Nephron (organoid): ENCODE results near the gene KCTD3.

Experiments used
- H3K27ac Mint-ChIP-seq, 3 experiments: 2 replicates each; pipeline ENCODE4 v1.8.0; 2020; ENCODE audit warnings: mixed read lengths in 3 of 3, mild to moderate bottlenecking in 2 of 3, moderate library complexity in 1 of 3
- H3K27me3 Mint-ChIP-seq: 2 replicates; pipeline ENCODE4 v1.8.0; 2021; ENCODE audit warnings: low read depth, mild to moderate bottlenecking, moderate library complexity, mixed read lengths
- H3K36me3 Mint-ChIP-seq: 2 replicates; pipeline ENCODE4 v1.8.0; 2020; ENCODE audit warnings: low read depth, mixed read lengths
- H3K4me1 Mint-ChIP-seq: 2 replicates; pipeline ENCODE4 v1.8.0; 2020; ENCODE audit warnings: mixed read lengths
- H3K4me3 Mint-ChIP-seq, 3 experiments: 2 replicates each; pipeline ENCODE4 v1.8.0; 2020; ENCODE audit warnings: mild to moderate bottlenecking in 3 of 3, mixed read lengths in 3 of 3, moderate library complexity in 2 of 3
- H3K9me3 Mint-ChIP-seq: 2 replicates; pipeline ENCODE4 v1.8.0; 2020; ENCODE audit warnings: mixed read lengths
- CTCF ChIP-seq, 3 experiments: fragments of 200-600 bp; sonication (generic); IDR thresholded peaks; one replicate each; pipeline ENCODE4 v1.5.0; 2021; ENCODE audit warnings: antibody characterized with exemption in 3 of 3; ENCODE audit not compliant: unreplicated experiment in 3 of 3

Gene KCTD3

GRCh38 chr1:215652371-215652770 is 85.3 kb downstream of the KCTD3 start:
- no peak overlapping the region for H3K4me3 Mint-ChIP-seq
- TF ChIP-seq CTCF (IDR thresholded peaks at IDR 0.05; ENCODE audit: unreplicated experiment in 3 of 3): no peak
- H3K27me3 Mint-ChIP-seq: peaks cover 4% of the 10 kb centered on the region
- no peaks in the 10 kb centered on the region for H3K9me3 Mint-ChIP-seq
- no peaks in the 10 kb centered on the region for H3K36me3 Mint-ChIP-seq
- H3K27ac Mint-ChIP-seq: no peak overlapping the region
- no peaks in the 10 kb centered on the region for H3K4me1 Mint-ChIP-seq

- Mint-ChIP-seq H3K27ac (no peak overlapping the region), H3K4me3 (no peak overlapping the region), H3K4me1 (no peaks in the 10 kb centered on the region), H3K36me3 (no peaks in the 10 kb centered on the region), H3K27me3 (no peaks in the 10 kb centered on the region), H3K9me3 (no peaks in the 10 kb centered on the region)
- no peak for TF ChIP-seq CTCF (IDR thresholded peaks at IDR 0.05; ENCODE audit: unreplicated experiment in 3 of 3)
These were observed 89.9 kb downstream of the KCTD3 start for GRCh38 chr1:215657047-215657446.

GRCh38 chr1:215660259-215660658 is 93.2 kb downstream of the KCTD3 start:
- no peaks in the 10 kb centered on the region for H3K36me3 Mint-ChIP-seq
- no peaks in the 10 kb centered on the region for H3K4me1 Mint-ChIP-seq
- TF ChIP-seq CTCF (IDR thresholded peaks at IDR 0.05; ENCODE audit: unreplicated experiment in 3 of 3): no peak

GRCh38 chr1:215661033-215661432 is 93.9 kb downstream of the KCTD3 start:
- Mint-ChIP-seq H3K9me3 (no peaks in the 10 kb centered on the region), H3K36me3 (no peaks in the 10 kb centered on the region), H3K27ac (no peak overlapping the region), H3K4me3 (no peak overlapping the region), H3K4me1 (no peaks in the 10 kb centered on the region), H3K27me3 (no peaks in the 10 kb centered on the region)
- no peak for TF ChIP-seq CTCF (IDR thresholded peaks at IDR 0.05; ENCODE audit: unreplicated experiment in 3 of 3)

More at GRCh38 chr1:215660259-215660658, 93.2 kb downstream of the KCTD3 start:
- no peak overlapping the region for H3K27ac Mint-ChIP-seq
- no peaks in the 10 kb centered on the region for H3K27me3 Mint-ChIP-seq
- H3K4me3 Mint-ChIP-seq: no peak overlapping the region
- H3K9me3 Mint-ChIP-seq: no peaks in the 10 kb centered on the region

GRCh38 chr1:215665215-215665614 is 98.1 kb downstream of the KCTD3 start:
- H3K27me3 Mint-ChIP-seq: peaks cover 3% of the 10 kb centered on the region
- no peak overlapping the region for H3K27ac Mint-ChIP-seq
- H3K4me1 Mint-ChIP-seq: no peaks in the 10 kb centered on the region

More at GRCh38 chr1:215665215-215665614, 98.1 kb downstream of the KCTD3 start:
- no peak for TF ChIP-seq CTCF (IDR thresholded peaks at IDR 0.05; ENCODE audit: unreplicated experiment in 3 of 3)
- H3K4me3 Mint-ChIP-seq: no peak overlapping the region
- no peaks in the 10 kb centered on the region for H3K36me3 Mint-ChIP-seq
- H3K9me3 Mint-ChIP-seq: no peaks in the 10 kb centered on the region
